ENCODE data around the gene PKD2.

DNA sequence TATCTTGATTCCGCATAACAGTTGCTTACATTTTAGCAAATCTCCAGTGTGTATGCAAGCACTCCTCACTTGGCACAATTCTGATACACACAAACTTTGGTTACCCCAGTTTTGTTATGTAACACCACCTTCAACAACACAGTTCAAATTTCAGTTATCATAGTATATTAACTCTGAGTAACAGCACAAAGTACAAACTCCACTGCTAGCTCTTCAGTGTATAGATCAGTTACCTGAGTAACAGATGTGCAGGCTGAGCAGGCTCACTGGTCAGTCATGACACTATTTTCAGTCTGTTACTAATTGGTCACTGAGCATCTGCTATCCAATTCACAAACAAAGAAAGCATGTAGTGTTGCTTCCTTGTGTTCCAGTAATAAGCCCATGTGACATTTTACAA, 55.4 kb downstream of the PKD2 start:
- TF ChIP-seq, protein P1, sequence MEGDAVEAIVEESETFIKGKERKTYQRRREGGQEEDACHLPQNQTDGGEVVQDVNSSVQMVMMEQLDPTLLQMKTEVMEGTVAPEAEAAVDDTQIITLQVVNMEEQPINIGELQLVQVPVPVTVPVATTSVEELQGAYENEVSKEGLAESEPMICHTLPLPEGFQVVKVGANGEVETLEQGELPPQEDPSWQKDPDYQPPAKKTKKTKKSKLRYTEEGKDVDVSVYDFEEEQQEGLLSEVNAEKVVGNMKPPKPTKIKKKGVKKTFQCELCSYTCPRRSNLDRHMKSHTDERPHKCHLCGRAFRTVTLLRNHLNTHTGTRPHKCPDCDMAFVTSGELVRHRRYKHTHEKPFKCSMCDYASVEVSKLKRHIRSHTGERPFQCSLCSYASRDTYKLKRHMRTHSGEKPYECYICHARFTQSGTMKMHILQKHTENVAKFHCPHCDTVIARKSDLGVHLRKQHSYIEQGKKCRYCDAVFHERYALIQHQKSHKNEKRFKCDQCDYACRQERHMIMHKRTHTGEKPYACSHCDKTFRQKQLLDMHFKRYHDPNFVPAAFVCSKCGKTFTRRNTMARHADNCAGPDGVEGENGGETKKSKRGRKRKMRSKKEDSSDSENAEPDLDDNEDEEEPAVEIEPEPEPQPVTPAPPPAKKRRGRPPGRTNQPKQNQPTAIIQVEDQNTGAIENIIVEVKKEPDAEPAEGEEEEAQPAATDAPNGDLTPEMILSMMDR (IDR thresholded peaks at IDR 0.05): no peak
- TF ChIP-seq POLR2A (IDR thresholded peaks at IDR 0.05): no peak

Data from adrenal gland (tissue), 5 donors.